Stimulated activated memory B cell treated with anti-CD40 and anti-IgM and Interleukin-4, amounts not matched to agents 10 μg/mL and 1 μg/mL and 100 μg/mL, for 72 hours (primary cell): Measurements from ENCODE around the gene KIF22.
"Not testable (repeated sequence)": the region's sequence is repeated elsewhere in the genome, so short reads cannot be mapped to it uniquely, and the experiment has no call there.

ENCODE experiments used
- ATAC-seq: fragments of 150-1000 bp; cut with Tn5 transposase; 2 replicates; pipeline ENCODE4 v1.10.0; 2021
- H3K27ac Mint-ChIP-seq: one replicate; pipeline ENCODE4 v1.8.0; 2022; ENCODE audit warnings: mild to moderate bottlenecking, mixed read lengths
- H3K27me3 Mint-ChIP-seq: one replicate; pipeline ENCODE4 v1.8.0; 2022; ENCODE audit warnings: mixed read lengths
- H3K36me3 Mint-ChIP-seq: one replicate; pipeline ENCODE4 v1.8.0; 2022; ENCODE audit warnings: mixed read lengths
- H3K4me1 Mint-ChIP-seq: one replicate; pipeline ENCODE4 v1.8.0; 2022; ENCODE audit warnings: mixed read lengths
- H3K4me3 Mint-ChIP-seq: one replicate; pipeline ENCODE4 v1.8.0; 2022; ENCODE audit warnings: mild to moderate bottlenecking, moderate library complexity, mixed read lengths
- H3K9me3 Mint-ChIP-seq: one replicate; pipeline ENCODE4 v1.8.0; 2022; ENCODE audit warnings: mixed read lengths

Gene KIF22

GRCh38 chr16:29783094-29783953, 7.2 kb upstream of the KIF22 start:
- not testable (repeated sequence) for ATAC-seq, H3K27me3 Mint-ChIP-seq, H3K4me3 Mint-ChIP-seq, H3K9me3 Mint-ChIP-seq, H3K36me3 Mint-ChIP-seq
- Mint-ChIP-seq H3K27ac (peak overlapping the region; percentile 45), H3K4me1 (peaks cover 16% of the 10 kb centered on the region)

- ATAC-seq: no peak
- Mint-ChIP-seq H3K4me1 (peaks cover 16% of the 10 kb centered on the region), H3K4me3 (no peak overlapping the region), H3K9me3 (no peaks in the 10 kb centered on the region), H3K36me3 (no peaks in the 10 kb centered on the region), H3K27ac (peak overlapping the region; percentile 77), H3K27me3 (no peaks in the 10 kb centered on the region)
Observed at GRCh38 chr16:29784157-29784556, 6.4 kb upstream of the KIF22 start.

GRCh38 chr16:29784901-29785500, 5.5 kb upstream of the KIF22 start:
- peak overlapping the region; percentile 72 for H3K4me3 Mint-ChIP-seq
- H3K4me1 Mint-ChIP-seq: peaks cover 16% of the 10 kb centered on the region
- peak overlapping the region; percentile 77 for H3K27ac Mint-ChIP-seq
- ATAC-seq: peak; percentile 86
- no peaks in the 10 kb centered on the region for H3K27me3 Mint-ChIP-seq
- no peaks in the 10 kb centered on the region for H3K36me3 Mint-ChIP-seq
- H3K9me3 Mint-ChIP-seq: no peaks in the 10 kb centered on the region

- H3K36me3 Mint-ChIP-seq, ATAC-seq, H3K9me3 Mint-ChIP-seq, H3K4me3 Mint-ChIP-seq, H3K27me3 Mint-ChIP-seq, H3K27ac Mint-ChIP-seq: not testable (repeated sequence)
- peaks cover 16% of the 10 kb centered on the region for H3K4me1 Mint-ChIP-seq
Observed at GRCh38 chr16:29787155-29787554, 3.4 kb upstream of the KIF22 start.

GRCh38 chr16:29789775-29790182, 772 bp upstream of the KIF22 start:
- peak overlapping the region; percentile 85 for H3K27ac Mint-ChIP-seq
- peaks cover 30% of the 10 kb centered on the region for H3K4me1 Mint-ChIP-seq
- no peaks in the 10 kb centered on the region for H3K27me3 Mint-ChIP-seq
- peaks cover 7% of the 10 kb centered on the region for H3K36me3 Mint-ChIP-seq
- no peaks in the 10 kb centered on the region for H3K9me3 Mint-ChIP-seq
- peak; percentile 0 for ATAC-seq
- peak overlapping the region; percentile 85 for H3K4me3 Mint-ChIP-seq

- Mint-ChIP-seq H3K27ac (peak overlapping the region; percentile 85), H3K4me3 (peak overlapping the region; percentile 85), H3K9me3 (no peaks in the 10 kb centered on the region), H3K4me1 (peaks cover 21% of the 10 kb centered on the region), H3K36me3 (peaks cover 7% of the 10 kb centered on the region), H3K27me3 (no peaks in the 10 kb centered on the region)
- no peak for ATAC-seq
Observed at GRCh38 chr16:29790949-29791844, 646 bp downstream of the KIF22 start.

GRCh38 chr16:29791845-29792807, 1.6 kb downstream of the KIF22 start:
- no peak for ATAC-seq
- Mint-ChIP-seq H3K27me3 (no peaks in the 10 kb centered on the region), H3K4me3 (peak overlapping the region; percentile 55), H3K36me3 (peaks cover 11% of the 10 kb centered on the region), H3K4me1 (peaks cover 21% of the 10 kb centered on the region), H3K27ac (peak overlapping the region; percentile 85), H3K9me3 (no peaks in the 10 kb centered on the region)

- not testable (repeated sequence) for H3K27ac Mint-ChIP-seq, ATAC-seq, H3K9me3 Mint-ChIP-seq, H3K27me3 Mint-ChIP-seq, H3K4me3 Mint-ChIP-seq
- Mint-ChIP-seq H3K36me3 (peaks cover 18% of the 10 kb centered on the region), H3K4me1 (peaks cover 21% of the 10 kb centered on the region)
Observed at GRCh38 chr16:29793153-29793552, 2.6 kb downstream of the KIF22 start.

- Mint-ChIP-seq H3K27ac (no peak overlapping the region), H3K4me3 (no peak overlapping the region), H3K36me3 (peaks cover 29% of the 10 kb centered on the region), H3K9me3 (no peaks in the 10 kb centered on the region), H3K27me3 (no peaks in the 10 kb centered on the region), H3K4me1 (peaks cover 21% of the 10 kb centered on the region)
- no peak for ATAC-seq
Observed at GRCh38 chr16:29794231-29794710, 3.7 kb downstream of the KIF22 start.

GRCh38 chr16:29802416-29802935, 11.9 kb downstream of the KIF22 start:
- Mint-ChIP-seq H3K4me1 (peaks cover 21% of the 10 kb centered on the region), H3K27ac (no peak overlapping the region), H3K4me3 (no peak overlapping the region), H3K9me3 (no peaks in the 10 kb centered on the region), H3K36me3 (peaks cover 49% of the 10 kb centered on the region), H3K27me3 (no peaks in the 10 kb centered on the region)
- ATAC-seq: no peak

GRCh38 chr16:29804020-29804419, 13.5 kb downstream of the KIF22 start:
- Mint-ChIP-seq H3K9me3 (no peaks in the 10 kb centered on the region), H3K27ac (peak overlapping the region; percentile 98), H3K27me3 (no peaks in the 10 kb centered on the region), H3K36me3 (peaks cover 50% of the 10 kb centered on the region), H3K4me1 (peaks cover 36% of the 10 kb centered on the region), H3K4me3 (peak overlapping the region; percentile 99)
- no peak for ATAC-seq

- H3K36me3 Mint-ChIP-seq: peaks cover 46% of the 10 kb centered on the region
- peak overlapping the region; percentile 98 for H3K27ac Mint-ChIP-seq
- ATAC-seq: no peak
- H3K4me1 Mint-ChIP-seq: peaks cover 37% of the 10 kb centered on the region
- H3K4me3 Mint-ChIP-seq: peak overlapping the region; percentile 99
- no peaks in the 10 kb centered on the region for H3K9me3 Mint-ChIP-seq
- H3K27me3 Mint-ChIP-seq: no peaks in the 10 kb centered on the region
Observed at GRCh38 chr16:29804455-29805231, 14.1 kb downstream of the KIF22 start.

- Mint-ChIP-seq H3K4me1 (peaks cover 45% of the 10 kb centered on the region), H3K27ac (peak overlapping the region; percentile 98), H3K36me3 (peaks cover 49% of the 10 kb centered on the region)
Observed at GRCh38 chr16:29805232-29806098, 14.9 kb downstream of the KIF22 start.

More at GRCh38 chr16:29805232-29806098, 14.9 kb downstream of the KIF22 start:
- ATAC-seq: peak; percentile 83
- Mint-ChIP-seq H3K4me3 (peak overlapping the region; percentile 99), H3K9me3 (no peaks in the 10 kb centered on the region), H3K27me3 (no peaks in the 10 kb centered on the region)
